ENCODE results near the gene GRHL3.

The GRHL3 gene

GRCh38 chr1:24382165-24382577, 63.0 kb downstream of the GRHL3 start:
- no peak overlapping the region for H3K27ac ChIP-seq
- TF ChIP-seq ZFX (IDR thresholded peaks at IDR 0.05; ENCODE audit: borderline replicate concordance) (no peak), CTCF (IDR thresholded peaks at IDR 0.05) (no peak)

- TF ChIP-seq ZFX (IDR thresholded peaks at IDR 0.05; ENCODE audit: borderline replicate concordance) (no peak), CTCF (IDR thresholded peaks at IDR 0.05) (no peak)
- H3K27ac ChIP-seq, result no peak overlapping the region
These were observed 64.3 kb downstream of the GRHL3 start for GRCh38 chr1:24383381-24383940.

GRCh38 chr1:24384251-24385090, 65.3 kb downstream of the GRHL3 start:
- no peak for TF ChIP-seq ZFX (IDR thresholded peaks at IDR 0.05; ENCODE audit: borderline replicate concordance)
- no peak for TF ChIP-seq CTCF (IDR thresholded peaks at IDR 0.05)
- no peak overlapping the region for H3K27ac ChIP-seq

GRCh38 chr1:24385160-24385940, 66.2 kb downstream of the GRHL3 start:
- H3K27ac ChIP-seq, result no peak overlapping the region
- TF ChIP-seq CTCF (IDR thresholded peaks at IDR 0.05) (peak; percentile 54), ZFX (IDR thresholded peaks at IDR 0.05; ENCODE audit: borderline replicate concordance) (no peak)

- H3K27ac ChIP-seq, result no peak overlapping the region
- TF ChIP-seq CTCF (IDR thresholded peaks at IDR 0.05) (no peak), ZFX (IDR thresholded peaks at IDR 0.05; ENCODE audit: borderline replicate concordance) (no peak)
These were observed 67.1 kb downstream of the GRHL3 start for GRCh38 chr1:24386241-24386640.

GRCh38 chr1:24386931-24387330, 67.8 kb downstream of the GRHL3 start:
- no peak overlapping the region for H3K27ac ChIP-seq
- TF ChIP-seq CTCF (IDR thresholded peaks at IDR 0.05) (no peak), ZFX (IDR thresholded peaks at IDR 0.05; ENCODE audit: borderline replicate concordance) (no peak)

All from 22Rv1 (cell line).